ENCODE results near the gene RGS13.

DNA sequence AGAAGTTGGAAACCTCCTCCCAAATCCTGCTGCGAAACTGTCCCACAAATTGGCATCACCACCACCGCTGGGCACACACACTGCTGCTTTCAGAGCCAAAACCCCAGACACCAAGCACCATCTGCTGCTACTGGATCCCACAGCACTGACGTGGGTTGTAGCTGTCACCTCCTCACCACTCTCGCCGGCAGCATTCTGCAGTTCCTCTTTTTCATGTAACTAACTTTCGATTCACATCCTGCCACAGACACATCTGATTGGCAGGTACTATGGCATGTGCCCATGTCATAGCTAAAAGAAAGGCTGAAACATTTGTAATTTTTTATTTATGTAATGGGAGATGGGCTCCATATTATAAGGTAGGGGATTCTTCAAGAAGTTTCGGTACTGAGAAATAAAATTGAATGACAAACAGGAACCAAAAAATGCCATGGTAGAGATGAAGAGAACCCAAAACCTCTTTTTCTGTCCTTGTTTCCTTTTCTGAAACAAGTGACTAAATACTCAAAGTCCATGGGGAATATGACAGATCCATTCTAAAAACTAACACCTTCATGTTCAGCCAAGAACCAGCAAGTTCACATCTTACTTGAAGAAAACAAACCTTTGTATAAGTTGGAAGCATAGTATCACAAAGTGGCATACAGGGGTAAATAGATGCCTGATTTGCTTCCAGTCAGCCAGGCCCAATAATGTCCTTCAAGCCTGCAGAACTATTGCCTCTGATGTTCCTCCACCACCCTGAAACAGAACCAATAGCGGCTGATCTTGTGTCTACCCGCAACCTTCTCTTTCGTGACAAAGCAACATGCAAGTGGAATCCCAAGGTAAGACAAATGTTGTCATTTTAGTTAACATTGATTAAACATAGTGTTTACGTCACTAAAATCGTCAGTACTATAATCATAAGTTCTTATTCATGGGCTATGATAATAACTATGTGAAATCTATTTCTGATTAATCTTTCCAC lies 26.6 kb upstream of the RGS13 start:
- TF ChIP-seq, protein P1, sequence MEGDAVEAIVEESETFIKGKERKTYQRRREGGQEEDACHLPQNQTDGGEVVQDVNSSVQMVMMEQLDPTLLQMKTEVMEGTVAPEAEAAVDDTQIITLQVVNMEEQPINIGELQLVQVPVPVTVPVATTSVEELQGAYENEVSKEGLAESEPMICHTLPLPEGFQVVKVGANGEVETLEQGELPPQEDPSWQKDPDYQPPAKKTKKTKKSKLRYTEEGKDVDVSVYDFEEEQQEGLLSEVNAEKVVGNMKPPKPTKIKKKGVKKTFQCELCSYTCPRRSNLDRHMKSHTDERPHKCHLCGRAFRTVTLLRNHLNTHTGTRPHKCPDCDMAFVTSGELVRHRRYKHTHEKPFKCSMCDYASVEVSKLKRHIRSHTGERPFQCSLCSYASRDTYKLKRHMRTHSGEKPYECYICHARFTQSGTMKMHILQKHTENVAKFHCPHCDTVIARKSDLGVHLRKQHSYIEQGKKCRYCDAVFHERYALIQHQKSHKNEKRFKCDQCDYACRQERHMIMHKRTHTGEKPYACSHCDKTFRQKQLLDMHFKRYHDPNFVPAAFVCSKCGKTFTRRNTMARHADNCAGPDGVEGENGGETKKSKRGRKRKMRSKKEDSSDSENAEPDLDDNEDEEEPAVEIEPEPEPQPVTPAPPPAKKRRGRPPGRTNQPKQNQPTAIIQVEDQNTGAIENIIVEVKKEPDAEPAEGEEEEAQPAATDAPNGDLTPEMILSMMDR (IDR thresholded peaks at IDR 0.05; ENCODE audit: insufficient read depth, low read length) = no peak
- no peak for TF ChIP-seq GABPA (IDR thresholded peaks at IDR 0.05; ENCODE audit: low read depth)

All from HL-60 (cell line).